HTR-8/SVneo (cell line): ENCODE results near the gene PCYOX1L.
A peak's percentile ranks its signal among the peaks of the same experiment; 100 is the strongest.

Experiments used
- DNase-seq: peaks from one replicate; pipeline ENCODE4 v3.0.0; 2011; ENCODE audit warnings: low spot score, mixed read lengths; ENCODE audit not compliant: insufficient read length
- FAIRE-seq: peaks from 2 replicates; lab custom pipeline; 2011; peaks lifted over from hg19 to GRCh38; lab: Jason Lieb, UNC

The PCYOX1L gene

GRCh38 chr5:149403923-149404745, 46.3 kb downstream of the PCYOX1L start:
- no peak for DNase-seq
- FAIRE-seq: no peak

GRCh38 chr5:149404746-149405549, 47.1 kb downstream of the PCYOX1L start:
- FAIRE-seq (peak; percentile 46), DNase-seq (no peak)

- no peak for FAIRE-seq
- no peak for DNase-seq
These were observed 47.8 kb downstream of the PCYOX1L start for GRCh38 chr5:149405550-149406202.

GRCh38 chr5:149406203-149406978, 48.5 kb downstream of the PCYOX1L start:
- no peak for FAIRE-seq

GRCh38 chr5:149406979-149407306, 49.1 kb downstream of the PCYOX1L start:
- DNase-seq: no peak
- FAIRE-seq: no peak

More at GRCh38 chr5:149406203-149406978, 48.5 kb downstream of the PCYOX1L start:
- no peak for DNase-seq

GRCh38 chr5:149407323-149408251, 49.7 kb downstream of the PCYOX1L start:
- DNase-seq (no peak), FAIRE-seq (no peak)

GRCh38 chr5:149408252-149409099, 50.6 kb downstream of the PCYOX1L start:
- DNase-seq (no peak), FAIRE-seq (no peak)

GRCh38 chr5:149409268-149409948, 51.6 kb downstream of the PCYOX1L start:
- FAIRE-seq (no peak), DNase-seq (no peak)

GRCh38 chr5:149410071-149410470, 52.2 kb downstream of the PCYOX1L start:
- DNase-seq (no peak), FAIRE-seq (no peak)

- no peak for FAIRE-seq
These were observed 53.0 kb downstream of the PCYOX1L start for GRCh38 chr5:149410721-149411432.

GRCh38 chr5:149411738-149412519, 54.1 kb downstream of the PCYOX1L start:
- DNase-seq (no peak), FAIRE-seq (no peak)

More at GRCh38 chr5:149410721-149411432, 53.0 kb downstream of the PCYOX1L start:
- no peak for DNase-seq

- no peak for FAIRE-seq
These were observed 55.1 kb downstream of the PCYOX1L start for GRCh38 chr5:149412783-149413476.

GRCh38 chr5:149413477-149414210, 55.8 kb downstream of the PCYOX1L start:
- FAIRE-seq (no peak), DNase-seq (no peak)

More at GRCh38 chr5:149412783-149413476, 55.1 kb downstream of the PCYOX1L start:
- DNase-seq: no peak

- FAIRE-seq (no peak), DNase-seq (no peak)
These were observed 56.7 kb downstream of the PCYOX1L start for GRCh38 chr5:149414405-149415065.
